Measurements from ENCODE around the gene ZBTB47. TPM values are rescaled to one million over a fixed set of nuclear protein-coding genes. Genes with fewer than 3 reads are reported as not detected.

ZBTB47 gene
- total and polyA plus RNA-seq, 12 donors = 7.0 to 39.4 (median 27.9) TPM

DNA sequence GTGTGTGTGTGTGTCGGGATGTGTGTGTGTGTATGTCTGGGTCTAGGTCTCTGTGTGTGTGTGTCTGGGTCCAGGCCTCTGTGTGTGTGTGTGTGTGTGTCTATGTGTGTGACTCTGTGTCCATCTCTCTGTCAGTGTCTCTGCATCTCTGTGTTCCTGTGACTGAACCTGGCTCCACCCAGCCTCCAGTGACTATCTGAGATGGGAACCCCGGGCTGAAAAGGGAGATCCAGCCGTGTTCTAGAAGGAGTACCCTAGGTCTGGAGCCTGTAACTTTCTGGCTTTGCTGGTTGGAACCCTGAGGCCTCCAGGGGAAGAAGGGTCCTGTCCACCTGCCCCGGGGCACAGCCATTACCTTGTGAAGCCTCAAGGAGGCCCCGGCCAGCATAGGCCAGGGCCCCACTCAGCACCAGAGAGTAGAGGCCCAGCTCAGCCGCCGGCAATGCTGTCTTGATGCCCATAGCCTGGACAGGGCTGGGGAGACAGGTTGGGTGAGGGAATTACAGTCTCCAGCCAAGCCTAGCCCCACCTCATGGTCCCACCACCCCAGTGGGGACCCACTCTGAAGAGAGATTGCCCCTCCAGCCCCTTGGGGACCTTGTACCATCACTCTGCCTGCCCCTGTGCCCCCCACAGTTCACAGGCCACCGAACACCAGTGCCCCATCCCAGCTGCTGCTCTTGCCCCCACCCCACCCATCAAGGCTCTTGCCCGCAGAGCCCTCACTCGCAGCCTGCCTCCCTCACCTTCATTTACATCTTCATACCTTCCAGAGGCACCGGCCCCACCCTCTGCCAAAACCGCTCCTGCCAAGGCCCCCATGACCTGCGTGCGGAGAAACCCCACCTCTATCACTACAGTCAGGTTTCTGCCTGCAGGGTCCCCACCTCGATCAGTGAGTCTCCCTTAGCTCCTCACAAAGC, 47.1 kb downstream of the ZBTB47 start:
- H3K4me1 ChIP-seq (replicated peaks in 1 of 2) = no peaks in the 10 kb centered on the region
- no peaks in the 10 kb centered on the region for H3K36me3 ChIP-seq (replicated peaks in 1 of 2)
- H3K4me3 ChIP-seq = no peak overlapping the region
- H3K27me3 ChIP-seq = no peaks in the 10 kb centered on the region
- TF ChIP-seq, protein P1, sequence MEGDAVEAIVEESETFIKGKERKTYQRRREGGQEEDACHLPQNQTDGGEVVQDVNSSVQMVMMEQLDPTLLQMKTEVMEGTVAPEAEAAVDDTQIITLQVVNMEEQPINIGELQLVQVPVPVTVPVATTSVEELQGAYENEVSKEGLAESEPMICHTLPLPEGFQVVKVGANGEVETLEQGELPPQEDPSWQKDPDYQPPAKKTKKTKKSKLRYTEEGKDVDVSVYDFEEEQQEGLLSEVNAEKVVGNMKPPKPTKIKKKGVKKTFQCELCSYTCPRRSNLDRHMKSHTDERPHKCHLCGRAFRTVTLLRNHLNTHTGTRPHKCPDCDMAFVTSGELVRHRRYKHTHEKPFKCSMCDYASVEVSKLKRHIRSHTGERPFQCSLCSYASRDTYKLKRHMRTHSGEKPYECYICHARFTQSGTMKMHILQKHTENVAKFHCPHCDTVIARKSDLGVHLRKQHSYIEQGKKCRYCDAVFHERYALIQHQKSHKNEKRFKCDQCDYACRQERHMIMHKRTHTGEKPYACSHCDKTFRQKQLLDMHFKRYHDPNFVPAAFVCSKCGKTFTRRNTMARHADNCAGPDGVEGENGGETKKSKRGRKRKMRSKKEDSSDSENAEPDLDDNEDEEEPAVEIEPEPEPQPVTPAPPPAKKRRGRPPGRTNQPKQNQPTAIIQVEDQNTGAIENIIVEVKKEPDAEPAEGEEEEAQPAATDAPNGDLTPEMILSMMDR (IDR thresholded peaks at IDR 0.05) = no peak
- no peak for TF ChIP-seq POLR2A (IDR thresholded peaks at IDR 0.05)
- intact Hi-C loops (cut with DNase I) = no loop called here
- WGBS, 4 donors = 80 to 92% (median 85%) methylated on average over 9 to 15 of the region's 15 CpGs
- H3K27ac ChIP-seq = no peak overlapping the region
- peak in 2 of 7 donors; percentile 15 to 27 for DNase-seq
- H3K9me3 ChIP-seq (replicated peaks in 1 of 3) = no peaks in the 10 kb centered on the region

DNA sequence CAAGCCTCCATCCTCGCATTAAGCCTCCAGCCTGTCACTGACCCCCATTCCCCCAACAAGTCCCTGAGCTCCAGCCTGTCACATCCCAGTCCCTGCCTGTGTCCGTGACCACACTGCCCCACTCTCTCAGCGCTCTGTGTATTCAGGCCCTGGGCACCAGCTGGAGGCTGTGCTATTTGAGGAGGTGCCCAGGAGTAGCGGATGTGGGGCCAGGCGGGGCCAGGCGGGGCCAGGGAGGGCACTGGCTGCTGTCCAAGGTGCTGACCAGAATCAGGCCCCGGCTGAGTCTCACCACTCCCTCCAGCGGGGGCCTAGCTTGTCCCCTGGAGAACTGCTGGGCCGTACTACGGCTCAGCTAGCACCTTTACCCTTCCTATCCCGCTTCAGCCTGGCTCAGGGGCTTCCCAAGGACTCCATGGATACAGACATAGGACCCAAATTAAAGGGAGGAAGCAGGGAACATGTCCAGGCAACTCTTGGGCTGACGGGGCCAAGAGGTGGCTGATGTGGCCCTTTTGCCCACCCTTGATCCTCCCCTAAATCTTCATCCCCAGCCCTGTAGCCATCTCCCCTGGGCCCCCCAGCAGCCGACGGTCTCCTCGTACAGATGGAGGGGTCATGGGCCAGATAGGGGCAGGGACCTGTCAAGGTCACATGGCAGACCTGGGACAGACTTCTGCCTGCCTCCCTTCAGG, 48.0 kb downstream of the ZBTB47 start:
- DNase-seq = peak in 4 of 7 donors; percentile 28 to 52 (median 40)
- intact Hi-C loops (cut with DNase I) = no loop called here
- Histone ChIP-seq H3K27me3 (no peaks in the 10 kb centered on the region), H3K4me3 (no peak overlapping the region), H3K36me3 (replicated peaks in 1 of 2) (no peaks in the 10 kb centered on the region), H3K4me1 (replicated peaks in 1 of 2) (no peaks in the 10 kb centered on the region), H3K27ac (no peak overlapping the region), H3K9me3 (replicated peaks in 1 of 3) (no peaks in the 10 kb centered on the region)
- 60 to 70% (median 63%) methylated on average over 11 to 15 of the region's 15 CpGs for WGBS, 4 donors
- TF ChIP-seq, protein P1 (IDR thresholded peaks at IDR 0.05) = no peak
- TF ChIP-seq POLR2A (IDR thresholded peaks at IDR 0.05) = no peak

DNA sequence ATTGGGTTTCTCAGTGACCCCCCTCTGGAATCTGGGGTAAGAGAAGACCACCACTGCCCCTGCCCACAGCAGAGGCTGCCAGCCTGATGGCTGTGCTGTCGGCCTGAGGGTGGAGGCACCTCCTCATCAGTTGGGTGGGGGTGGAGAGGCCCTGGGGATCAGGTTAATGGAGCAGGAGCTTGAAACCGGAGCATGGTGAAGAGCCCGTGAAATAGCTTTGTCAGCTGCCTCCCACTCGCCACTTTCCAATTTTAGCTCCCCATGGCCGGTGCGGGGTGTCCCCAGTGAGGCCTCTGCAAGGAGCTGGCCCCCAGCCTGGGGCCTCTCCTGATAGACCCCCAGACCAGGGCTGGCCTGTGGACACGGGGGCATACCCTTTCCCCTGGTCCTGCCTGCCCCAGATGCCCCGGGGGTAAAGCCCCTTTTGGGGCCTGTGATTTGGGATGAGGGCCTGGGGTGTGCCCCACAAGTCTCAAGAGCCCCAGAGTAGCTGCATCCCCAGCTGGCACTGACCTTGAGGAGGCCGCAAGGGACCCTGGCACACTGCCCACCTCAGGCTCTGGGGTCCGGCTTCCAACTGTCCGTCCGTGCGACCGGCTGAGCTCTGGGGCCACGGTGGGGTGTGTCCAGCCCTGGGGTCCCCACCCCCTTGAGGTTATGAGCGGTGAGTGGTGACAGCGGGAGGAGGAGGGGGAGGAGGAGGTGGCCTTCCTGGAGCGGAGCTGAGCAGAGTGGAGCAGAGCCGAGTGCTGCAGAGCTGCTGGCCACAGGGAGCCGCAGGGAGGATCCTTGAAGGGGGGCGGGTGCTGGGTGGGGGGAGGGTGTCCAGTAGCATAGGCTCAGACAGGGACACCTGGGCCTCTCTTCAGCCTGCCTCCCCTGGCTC, 48.8 kb downstream of the ZBTB47 start, which contains the start of gene HHATL:
Gene HHATL (minus strand): TSS at position 733 of the 886 bp plus-strand sequence. CDS start 1,972 bp downstream, outside the sequence.
- intact Hi-C loops (cut with DNase I) = no loop called here
- Histone ChIP-seq H3K4me3 (no peak within 1 kb of the TSS), H3K27ac (no peak within 1 kb of the TSS), H3K36me3 (replicated peaks in 1 of 2) (no peaks in the 10 kb centered on the region), H3K4me1 (replicated peaks in 1 of 2) (no peaks in the 10 kb centered on the region), H3K9me3 (replicated peaks in 1 of 3) (no peaks in the 10 kb centered on the region), H3K27me3 (no peaks in the 10 kb centered on the region)
- WGBS, 4 donors = 41 to 57% (median 54%) methylated on average over 7 to 21 of the region's 21 CpGs
- TF ChIP-seq, protein P1 (IDR thresholded peaks at IDR 0.05) = no peak
- TF ChIP-seq POLR2A (IDR thresholded peaks at IDR 0.05) = no peak
- peak in 3 of 7 donors; percentile 17 to 41 (median 19) for DNase-seq
